Activated CD8-positive, alpha-beta memory T cell treated with anti-CD3 and anti-CD28 coated beads for 1 hour (primary cell): Measurements from ENCODE around the gene ARAP1.

ENCODE experiments used
- DNase-seq, 2 donors: peaks; one replicate each; pipeline ENCODE4 v3.0.0-alpha.2; 2020; ENCODE audit warnings: low read depth in 1 of 2; ENCODE audit errors: extremely low read depth in 1 of 2

ARAP1 gene

DNA sequence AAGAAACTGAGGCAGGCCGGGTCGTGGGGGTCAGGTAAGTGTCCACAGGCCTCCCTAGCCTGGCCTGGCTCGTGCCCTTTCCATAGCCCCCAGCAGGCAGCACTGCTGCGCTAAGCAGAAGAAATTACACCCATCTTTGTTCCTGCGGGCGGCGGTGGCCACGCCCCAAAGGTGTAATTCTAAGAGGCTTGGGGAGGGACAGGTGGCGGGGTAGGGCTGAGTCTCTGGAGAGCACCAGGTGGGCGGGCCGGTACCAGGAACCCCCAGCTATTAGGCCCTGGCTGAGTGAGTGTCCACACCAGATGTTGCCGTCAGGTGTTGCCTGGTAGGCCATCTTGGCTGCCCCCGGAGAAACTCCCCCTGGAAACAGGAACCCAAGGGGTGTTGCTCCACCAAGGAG lies 12.3 kb upstream of the ARAP1 start:
- DNase-seq: no peak

DNA sequence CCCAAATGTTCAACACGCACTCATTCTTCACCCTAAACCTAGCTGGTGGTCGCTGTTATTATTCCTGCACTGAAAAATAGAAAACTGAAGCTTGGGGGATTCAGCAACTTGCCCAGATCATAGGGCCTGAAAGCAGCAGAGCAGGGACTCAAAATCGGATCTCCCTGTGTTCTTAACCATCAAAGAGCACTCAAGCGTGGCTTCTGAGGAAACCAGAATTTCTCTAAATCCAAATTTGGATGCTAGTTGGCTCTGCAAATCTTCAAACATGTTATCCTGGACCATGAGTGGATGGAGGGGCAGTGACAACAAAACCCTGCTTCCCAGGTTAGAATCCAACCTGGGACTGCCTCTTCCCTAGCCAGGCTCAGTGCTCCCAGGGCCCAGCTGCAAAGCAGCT lies 11.6 kb upstream of the ARAP1 start:
- no peak for DNase-seq

DNA sequence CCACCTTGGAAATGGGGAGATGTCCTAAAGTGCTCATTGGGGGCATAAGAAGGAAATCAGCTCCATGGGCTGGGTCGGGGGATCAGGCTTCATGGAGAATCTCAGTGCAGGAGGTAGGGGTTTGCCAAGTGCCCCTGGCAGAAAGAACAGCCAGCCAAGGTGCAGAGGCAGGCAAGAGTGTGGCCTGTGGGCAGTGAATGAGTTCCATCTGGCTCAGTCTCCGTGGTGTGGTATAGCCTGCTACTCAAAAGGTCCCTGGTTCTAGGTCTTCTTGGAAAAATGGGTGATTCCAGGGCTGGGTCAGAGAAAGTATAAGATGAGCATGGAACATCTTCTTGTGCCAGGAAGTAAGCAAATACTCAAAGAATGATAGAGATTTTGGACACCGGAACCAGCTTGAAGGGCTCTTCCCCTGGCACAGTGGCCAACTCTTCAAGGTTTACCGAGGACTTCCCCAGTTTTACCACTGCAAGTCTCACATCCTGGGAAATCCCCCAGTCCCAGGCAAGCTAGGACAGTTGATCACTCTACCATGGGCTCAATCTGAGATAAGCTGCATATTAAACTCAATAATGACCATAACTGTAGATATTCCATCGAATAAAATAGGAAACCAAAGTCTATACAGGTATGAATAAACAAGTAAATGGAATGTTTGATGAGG lies 10.6 kb upstream of the ARAP1 start:
- DNase-seq: no peak

DNA sequence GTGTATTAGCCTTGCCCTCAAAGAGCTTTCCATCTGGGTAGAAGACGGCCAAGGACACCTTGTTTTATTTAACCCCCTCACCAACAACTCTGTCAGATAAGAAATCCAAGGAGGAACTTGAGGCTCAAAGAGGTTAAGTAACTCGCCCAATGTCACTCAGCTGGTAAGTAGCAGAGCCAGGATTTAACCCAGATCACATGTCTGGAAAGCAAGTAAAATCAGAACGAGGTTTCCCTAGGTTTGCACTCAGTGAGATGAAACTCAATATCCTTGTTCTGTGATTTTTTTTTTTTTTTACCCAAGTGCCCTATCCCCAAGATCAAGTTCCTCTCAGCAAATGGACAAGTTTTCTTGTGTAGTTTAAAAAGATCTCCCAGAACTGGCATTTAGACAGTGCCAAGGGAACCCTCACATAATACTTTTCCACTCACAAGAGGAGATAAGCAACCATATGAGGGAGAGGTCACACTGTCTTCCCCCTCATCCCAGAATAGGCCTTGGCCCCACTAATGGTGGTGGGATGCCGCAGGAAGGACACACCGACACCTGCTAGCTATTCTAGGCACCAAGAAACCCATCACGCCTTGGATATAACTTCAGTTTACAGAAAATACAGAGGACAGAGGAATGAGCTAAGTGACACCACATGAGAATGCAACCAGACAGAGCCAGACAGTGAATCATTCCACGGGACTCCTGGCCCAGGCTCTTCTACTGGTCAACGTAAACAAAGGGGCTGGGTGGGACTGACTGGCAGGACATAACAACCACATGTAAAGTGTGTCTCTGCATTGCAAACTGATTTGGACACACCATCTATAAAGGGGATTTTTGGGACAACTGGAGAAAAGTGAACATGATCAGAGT lies 8.6 kb upstream of the ARAP1 start:
- no peak for DNase-seq

DNA sequence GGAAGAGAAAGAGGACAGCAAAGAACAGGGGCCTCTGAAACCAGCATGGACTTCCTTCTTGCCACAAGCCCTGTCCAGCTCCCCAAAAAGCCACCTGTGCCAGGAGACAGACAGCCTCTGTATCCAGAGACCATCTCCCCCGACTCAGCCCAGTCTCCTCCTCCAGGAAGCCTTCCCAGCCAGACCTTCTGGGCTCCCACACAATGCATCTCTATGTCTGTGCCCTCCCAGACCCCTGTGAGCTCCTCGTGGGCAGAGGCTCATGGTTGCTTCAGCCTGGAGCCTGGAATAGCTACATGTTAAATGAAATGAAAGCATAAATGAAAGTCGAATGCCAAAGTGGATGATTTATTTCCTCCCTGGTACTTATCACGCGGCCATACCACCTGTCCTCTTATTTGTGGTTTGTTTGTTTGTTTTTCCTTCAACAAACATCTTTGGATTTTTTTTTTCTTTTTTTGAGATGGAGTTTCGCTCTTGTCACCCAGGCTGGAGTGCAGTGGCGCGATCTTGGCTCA lies 7.3 kb upstream of the ARAP1 start:
- DNase-seq: no peak

DNA sequence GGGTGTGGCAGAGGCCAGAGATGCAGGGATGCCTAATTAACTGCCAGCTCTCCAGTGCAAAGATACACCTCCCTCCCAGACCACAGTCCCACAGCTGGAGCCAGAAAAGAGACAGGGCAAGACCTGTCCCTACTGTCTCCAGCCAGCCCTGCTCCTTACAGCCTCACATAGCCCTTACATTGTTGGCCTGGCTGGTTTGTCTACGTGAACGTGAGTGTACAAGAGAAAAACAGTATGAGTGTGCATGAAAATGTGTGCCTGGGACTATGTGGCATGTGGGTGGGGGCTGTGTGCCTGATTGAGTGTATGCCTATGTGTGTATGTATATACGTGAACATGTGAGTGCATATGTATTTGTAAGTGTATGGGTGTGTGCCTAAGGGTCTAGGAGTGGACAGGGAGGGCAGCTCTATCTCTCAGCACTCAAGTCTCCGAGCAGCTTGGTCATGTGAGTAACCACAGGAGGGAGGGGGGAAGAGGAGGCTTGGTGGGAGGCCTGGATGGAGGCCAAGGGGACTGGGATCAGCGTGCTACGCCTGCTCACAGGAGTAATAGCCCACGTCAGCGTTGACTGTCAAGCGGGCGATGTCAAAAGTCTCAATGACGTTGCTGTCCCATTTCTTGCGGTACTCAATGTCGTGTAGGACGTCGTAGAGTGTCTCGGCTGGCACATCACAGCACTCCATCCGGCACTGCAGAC lies 6.6 kb upstream of the ARAP1 start:
- DNase-seq: no peak

DNA sequence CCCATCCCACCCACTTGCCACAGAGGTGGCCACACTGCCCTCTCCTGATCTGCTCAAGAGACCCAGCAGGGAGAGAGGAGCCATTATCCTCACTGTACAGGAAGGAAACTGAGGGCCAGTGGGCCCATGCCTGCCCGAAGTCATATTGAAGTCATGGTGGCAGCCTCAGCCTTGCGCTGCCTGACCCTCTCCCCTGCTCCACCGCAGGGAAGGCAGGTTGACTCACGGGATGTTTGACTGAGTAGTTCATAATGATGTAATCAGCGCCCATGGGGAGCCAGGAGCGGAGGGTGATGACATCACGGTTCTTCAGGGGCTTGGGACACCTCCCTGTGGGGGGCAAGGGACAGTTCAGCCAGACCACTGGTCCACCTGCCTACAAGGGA lies 6.1 kb upstream of the ARAP1 start:
- no peak for DNase-seq

DNA sequence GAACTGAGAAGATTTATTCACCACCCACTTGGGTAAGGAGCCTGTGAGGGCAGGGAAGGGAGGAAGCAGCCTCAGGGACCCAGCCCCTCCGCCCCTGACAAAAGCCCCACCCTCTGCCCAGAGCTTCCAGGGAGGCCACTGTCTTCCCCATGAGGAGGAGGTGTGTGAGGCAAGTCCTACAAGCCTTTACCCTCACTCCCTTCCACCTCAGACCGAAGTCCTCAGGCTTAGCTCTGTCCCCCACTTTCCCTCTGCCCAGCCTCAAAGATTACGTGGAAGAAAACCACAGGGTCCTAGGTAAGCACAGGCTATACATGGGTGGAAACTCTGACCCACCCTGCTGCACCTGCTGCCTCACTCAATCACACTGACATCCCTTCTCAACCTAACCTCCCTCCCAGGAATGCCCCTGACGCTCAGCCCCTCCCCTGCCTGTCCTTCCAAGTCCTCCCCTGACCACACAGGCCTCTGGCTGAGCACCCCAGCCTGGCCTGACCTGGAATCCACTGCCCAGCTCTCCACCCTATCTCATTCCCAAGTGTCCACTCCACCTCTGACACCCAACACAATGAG lies 3.6 kb upstream of the ARAP1 start:
- DNase-seq: no peak

DNA sequence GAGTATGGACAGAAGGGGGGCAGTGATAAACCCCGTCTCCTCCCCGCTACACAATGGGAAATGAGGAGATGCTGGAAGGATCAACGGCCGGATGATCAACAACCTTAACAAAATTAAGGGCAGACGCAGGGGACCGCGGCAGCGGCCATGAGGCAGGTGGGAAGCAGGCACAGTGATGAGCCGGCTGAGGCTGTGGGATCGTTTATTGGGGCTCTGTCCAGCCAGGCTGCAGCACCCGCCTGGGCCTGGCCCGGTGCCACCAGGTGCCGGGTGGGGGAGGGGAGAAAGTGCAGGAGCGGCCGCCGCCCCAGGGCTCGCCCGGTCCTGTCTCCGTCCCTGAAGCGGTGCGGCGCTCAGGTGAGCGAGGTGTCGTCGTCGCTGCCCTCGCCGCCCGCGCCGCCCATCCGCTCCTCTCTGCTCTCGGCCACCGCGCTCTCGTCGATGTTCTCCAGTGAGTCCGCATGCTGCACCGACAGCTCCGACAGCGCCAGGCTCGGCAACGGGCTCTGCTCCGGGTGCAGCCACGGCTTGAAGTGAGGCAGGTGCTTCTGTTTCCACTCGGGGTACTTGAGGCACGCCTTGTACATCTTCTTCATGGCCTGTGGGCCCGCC lies 2.4 kb upstream of the ARAP1 start:
- DNase-seq: no peak

DNA sequence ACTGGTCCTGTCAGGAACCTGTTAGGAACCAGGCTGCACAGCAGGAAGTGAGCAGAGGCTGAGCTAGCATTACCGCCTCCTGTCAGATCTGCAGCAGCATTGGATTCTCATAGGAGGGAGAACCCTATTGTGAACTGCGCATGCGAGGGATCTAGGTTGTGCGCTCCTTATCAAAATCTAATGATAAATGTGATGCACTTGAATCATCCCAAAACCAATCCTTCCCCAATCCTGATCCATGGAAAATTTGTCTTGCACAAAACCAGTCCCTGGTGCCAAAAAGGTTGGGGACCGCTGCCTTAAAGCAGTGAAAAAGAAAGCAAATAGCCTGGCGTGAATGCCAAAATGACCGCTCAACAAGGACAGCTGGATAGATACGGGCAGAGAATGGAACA lies 1.9 kb upstream of the ARAP1 start:
- no peak for DNase-seq

DNA sequence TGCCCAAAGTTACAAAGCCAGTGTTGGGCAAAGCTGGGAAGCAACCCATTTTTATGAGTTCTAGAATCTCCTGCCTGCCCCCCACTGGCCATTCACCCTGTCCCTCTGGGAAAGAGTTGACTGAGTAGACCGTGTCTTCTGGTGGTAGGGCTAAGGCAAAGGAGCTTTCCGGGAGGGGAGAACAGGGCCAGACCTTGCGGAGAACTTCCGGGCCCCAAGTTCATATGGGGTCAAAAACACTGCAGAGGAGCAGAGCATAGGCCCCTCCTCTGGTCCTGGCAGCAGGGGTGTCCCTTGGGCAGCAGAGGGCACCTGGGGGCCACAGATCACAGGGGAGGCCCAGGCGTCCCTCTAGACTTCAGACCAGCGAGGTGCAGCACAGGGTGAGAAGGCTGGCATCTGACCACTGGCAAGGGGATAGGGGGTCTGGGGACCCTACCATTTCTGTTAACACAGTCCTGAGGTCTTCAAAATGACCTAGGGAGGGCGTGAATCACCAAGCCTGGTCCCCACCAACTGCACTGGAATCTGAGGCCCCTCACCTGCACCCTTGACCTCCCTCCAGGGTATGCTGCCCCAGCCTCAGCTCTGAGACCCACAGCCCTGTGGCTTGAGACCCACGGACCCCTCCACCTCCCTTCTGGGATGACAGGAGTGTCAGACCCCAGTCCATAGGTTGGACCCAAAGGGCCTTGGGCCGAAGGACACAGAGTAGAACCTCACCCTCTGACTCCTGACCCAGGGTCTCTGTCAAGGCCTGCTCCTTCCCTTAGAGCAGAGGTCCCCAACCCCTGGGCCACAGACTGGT lies 1.3 kb upstream of the ARAP1 start:
- DNase-seq: no peak

DNA sequence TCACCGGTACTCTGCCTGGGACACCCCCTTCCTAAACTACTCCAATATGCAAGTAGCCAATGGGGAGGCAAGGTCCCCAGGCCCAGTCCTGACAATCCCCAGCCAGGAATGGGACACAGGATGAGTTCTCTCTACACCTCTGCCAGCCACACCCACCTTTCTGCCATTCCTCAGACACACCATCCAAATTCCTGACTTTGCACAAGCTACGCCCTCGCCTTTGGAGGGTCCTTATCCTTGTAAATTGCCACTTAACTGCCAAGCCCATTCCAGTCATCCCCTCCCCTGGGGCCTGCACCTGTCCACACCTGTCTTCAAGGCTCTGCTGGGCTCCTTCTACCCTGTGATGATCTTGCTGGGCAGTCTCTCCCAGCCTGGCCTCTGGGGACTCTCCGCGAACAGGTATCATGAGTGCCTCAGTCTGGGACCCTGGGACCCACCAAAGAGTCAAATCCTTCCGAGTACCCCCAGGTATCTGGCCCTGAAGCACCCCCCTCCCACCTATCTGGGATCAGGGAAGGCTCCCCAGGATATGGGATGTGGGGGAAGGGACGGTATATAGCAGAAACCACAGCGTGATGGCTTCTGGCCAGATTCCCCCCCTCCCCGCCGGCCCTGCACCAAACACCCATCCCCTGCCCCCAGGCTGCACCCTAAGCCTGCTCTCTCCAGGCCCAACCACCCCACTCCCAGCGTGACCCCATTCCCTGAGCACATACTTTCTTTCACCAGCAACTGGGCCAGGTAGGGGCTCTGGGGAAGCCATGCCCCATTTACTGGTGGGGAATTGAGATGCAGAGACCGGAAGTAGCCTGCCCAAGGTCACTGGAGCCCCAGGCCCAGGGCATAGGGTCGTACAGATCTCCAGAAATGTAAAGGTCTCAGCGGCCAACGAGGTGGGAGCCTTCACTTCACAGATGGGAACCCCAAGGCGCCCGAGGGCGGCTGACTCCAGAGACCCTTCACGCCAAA lies 806 bp downstream of the ARAP1 start:
- no peak for DNase-seq

DNA sequence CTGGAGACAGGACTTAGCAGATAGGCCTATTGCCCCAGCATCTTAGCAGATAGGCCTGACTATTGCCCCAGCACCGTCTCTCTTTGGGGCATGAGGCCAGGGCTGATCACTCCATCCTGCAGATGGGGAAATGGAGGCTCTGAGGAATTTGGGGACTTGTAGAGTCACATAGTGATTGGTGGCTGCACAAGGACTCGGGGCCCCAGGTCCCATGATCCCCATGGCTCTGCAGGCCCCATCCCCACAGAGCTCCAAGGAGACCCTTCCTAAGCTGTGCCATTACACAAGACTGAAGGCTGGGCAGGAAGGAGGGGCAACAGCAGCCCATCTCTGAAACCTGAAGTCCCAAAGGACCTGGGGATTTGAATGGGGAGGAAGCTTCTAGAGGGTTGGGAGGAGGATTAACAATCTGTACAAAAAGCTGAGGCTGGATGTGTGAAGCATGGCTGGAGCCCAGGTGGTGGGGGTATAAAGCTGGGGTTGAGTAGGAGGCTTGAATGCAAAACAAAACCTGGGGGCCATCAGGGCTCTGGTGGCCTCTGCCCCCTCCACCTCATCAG lies 1.6 kb downstream of the ARAP1 start:
- no peak for DNase-seq

DNA sequence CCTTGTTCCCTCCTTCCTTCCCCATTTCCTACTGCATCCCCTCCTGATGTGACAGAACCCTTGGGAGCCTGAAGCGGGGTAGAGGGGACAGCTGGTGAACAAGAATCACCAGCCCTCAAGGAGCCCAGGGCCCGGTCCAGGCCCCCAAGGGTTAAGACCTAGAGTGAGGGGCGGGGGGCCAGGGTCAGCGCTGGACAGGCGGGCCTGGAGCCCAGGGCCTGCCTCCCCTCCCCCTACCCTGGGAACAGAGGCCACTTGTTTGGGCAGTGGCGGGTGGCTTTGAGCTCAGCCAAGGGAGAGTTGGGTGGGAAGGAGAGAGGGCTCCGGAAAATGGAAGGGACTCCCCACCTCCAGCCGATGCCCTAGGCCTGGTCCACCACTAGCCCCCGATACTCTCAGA lies 2.1 kb downstream of the ARAP1 start:
- no peak for DNase-seq

DNA sequence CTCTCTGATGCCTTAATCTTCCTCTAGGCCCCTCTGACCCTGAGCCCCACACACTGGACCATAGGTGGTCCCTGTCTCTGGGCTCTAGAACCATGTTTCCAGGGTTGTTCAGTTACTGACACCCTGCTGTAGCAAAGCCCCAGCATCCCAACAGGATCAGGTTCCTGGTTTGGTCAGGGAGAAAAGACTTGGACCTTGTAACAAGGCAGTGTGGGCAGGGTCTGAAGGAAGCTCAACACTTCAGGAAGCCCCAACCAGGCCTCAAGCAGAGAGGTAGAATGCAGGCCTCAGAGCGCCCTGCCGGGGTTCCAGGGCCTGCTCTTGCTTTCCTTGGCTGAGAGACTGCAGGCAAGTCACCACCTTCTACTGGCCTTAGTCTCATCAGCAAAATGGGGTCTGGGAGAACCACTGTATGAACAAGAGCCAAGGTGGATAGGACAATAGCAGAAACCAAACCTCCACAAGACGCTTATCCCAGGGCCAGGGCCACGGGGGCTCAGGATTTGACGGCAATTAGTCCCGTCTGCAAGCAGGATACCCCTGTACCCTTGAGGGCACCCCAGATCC lies 4.8 kb downstream of the ARAP1 start:
- DNase-seq: no peak

DNA sequence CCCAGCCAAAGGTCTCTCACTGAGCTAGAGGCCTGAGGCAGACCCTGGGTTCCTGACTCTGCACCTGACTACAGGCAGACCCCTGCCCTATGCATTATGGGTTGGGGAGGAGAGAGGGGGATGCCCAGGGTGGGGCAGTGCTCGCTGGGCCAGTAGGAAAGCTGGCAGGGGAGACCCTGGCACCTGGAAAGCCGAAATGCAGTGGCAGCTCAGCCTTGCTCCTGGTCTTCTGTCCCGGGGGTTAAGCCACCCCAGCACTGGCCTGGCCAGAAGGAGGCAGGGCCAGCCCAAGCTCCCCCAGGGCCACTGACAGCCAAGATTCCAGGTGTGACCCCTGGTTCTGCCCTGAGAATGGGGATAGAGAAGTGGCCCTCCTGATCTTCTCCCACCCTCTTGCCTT lies 5.4 kb downstream of the ARAP1 start:
- no peak for DNase-seq

DNA sequence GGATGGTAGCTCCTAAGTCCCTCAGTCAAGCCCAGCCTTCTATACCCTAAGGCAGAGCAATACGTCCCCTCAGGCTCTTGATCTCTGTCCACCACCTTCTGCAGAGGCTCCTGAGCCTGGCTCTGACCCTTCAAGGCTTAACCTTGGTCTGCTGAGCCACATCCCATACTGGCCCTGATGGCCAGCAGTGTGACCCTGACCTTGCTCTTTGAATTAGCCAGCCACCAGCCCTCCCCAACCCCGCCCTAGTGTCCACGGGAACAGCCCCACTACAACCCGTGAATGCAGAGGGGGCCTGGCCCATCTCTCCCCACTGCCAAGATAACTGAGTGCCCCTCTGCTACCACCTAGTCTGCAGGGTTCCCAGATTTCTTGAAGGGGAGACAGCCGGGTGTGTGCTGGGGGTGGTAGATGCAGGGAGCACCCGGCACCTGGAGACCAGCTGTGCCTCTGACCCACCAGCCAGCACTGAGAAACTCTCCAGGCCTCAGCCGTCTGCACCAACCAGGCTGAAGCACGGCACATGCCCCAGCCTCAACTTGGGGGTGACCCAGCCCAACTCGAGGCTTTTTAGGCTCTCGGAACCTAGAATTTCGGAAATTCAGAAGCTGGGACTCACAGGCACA lies 6.2 kb downstream of the ARAP1 start:
- DNase-seq: no peak

DNA sequence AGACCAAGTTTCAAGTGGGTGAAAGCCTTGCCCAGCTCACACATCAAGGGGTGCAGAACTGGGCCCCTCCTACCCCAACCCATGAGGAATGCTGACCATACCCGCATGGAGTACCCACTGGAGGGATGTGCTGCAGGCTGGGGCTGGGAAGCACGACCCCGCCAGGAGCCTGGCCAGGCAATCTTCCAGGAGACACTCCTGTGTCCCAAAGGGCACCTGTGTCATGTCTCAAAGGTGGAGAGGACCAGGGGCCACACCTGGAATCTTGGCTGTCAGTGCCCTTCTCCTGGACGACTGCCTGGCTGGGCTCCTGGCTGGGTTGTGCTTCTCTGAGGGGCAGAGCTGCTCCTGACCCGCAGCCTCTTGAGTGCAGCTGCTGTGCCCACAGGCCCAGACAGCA lies 6.7 kb downstream of the ARAP1 start:
- DNase-seq: no peak
